H9 (cell line): ENCODE results near the gene NDUFS2. TPM values are rescaled to one million over a fixed set of nuclear protein-coding genes. Genes with fewer than 3 reads are reported as not detected.

ENCODE experiments used
- DNase-seq: peaks from one replicate; pipeline ENCODE4 v3.0.0-alpha.2; 2017
- H2AFZ ChIP-seq: one replicate; pipeline ENCODE4 v1.6.1; 2013; ENCODE audit warnings: mild to moderate bottlenecking, low read length, control low read depth, moderate library complexity
- H2AK5ac ChIP-seq: 2 replicates; pipeline ENCODE4 v1.6.1; 2013; ENCODE audit warnings: low read length, control low read depth, mixed read lengths; ENCODE audit not compliant: insufficient read length
- H2BK120ac ChIP-seq: one replicate; pipeline ENCODE4 v1.6.1; 2013; ENCODE audit warnings: low read depth, mild to moderate bottlenecking, low read length, control low read depth, inconsistent platforms; ENCODE audit not compliant: poor library complexity, severe bottlenecking
- H2BK12ac ChIP-seq: 2 replicates; pipeline ENCODE4 v1.6.1; 2013; ENCODE audit warnings: low read length, control low read depth, mixed read lengths, low read depth; ENCODE audit not compliant: insufficient read length
- H2BK15ac ChIP-seq: 2 replicates; pipeline ENCODE4 v1.6.1; 2013; ENCODE audit warnings: low read depth, low read length, control low read depth
- H2BK20ac ChIP-seq: one replicate; pipeline ENCODE4 v1.6.1; 2013; ENCODE audit warnings: low read depth, mild to moderate bottlenecking, low read length, control low read depth, inconsistent platforms; ENCODE audit not compliant: poor library complexity, severe bottlenecking
- H2BK5ac ChIP-seq: 2 replicates; pipeline ENCODE4 v1.6.1; 2013; ENCODE audit warnings: low read length, control low read depth, mixed read lengths; ENCODE audit not compliant: insufficient read length
- H3K14ac ChIP-seq: 2 replicates; pipeline ENCODE4 v1.6.1; 2013; ENCODE audit warnings: low read length, control low read depth; ENCODE audit not compliant: insufficient read depth
- H3K18ac ChIP-seq: 2 replicates; pipeline ENCODE4 v1.6.1; 2013; ENCODE audit warnings: low read depth, mild to moderate bottlenecking, mixed read lengths, low read length, control low read depth; ENCODE audit not compliant: insufficient read length
- H3K23ac ChIP-seq: 2 replicates; pipeline ENCODE4 v1.6.1; 2013; ENCODE audit warnings: low read length, control low read depth, mixed read lengths, low read depth; ENCODE audit not compliant: insufficient read length
- H3K23me2 ChIP-seq: 2 replicates; pipeline ENCODE4 v1.6.1; 2013; ENCODE audit warnings: low read depth, mild to moderate bottlenecking, mixed read lengths, low read length, control low read depth; ENCODE audit not compliant: insufficient read length, poor library complexity, severe bottlenecking
- H3K27ac ChIP-seq: 2 replicates; pipeline ENCODE4 v1.5.1; 2013; ENCODE audit warnings: low read length, control low read depth, mixed read lengths, low read depth; ENCODE audit not compliant: insufficient read length
- H3K27me3 ChIP-seq: 2 replicates; pipeline ENCODE4 v1.6.1; 2013; ENCODE audit warnings: low read length, control low read depth, inconsistent platforms; ENCODE audit not compliant: insufficient read depth
- H3K4ac ChIP-seq: 2 replicates; pipeline ENCODE4 v1.6.1; 2013; ENCODE audit warnings: low read depth, mild to moderate bottlenecking, control low read depth, inconsistent platforms, low read length, moderate library complexity
- H3K4me1 ChIP-seq: 2 replicates; pipeline ENCODE4 v1.6.1; 2013; ENCODE audit warnings: low read length, control low read depth, inconsistent platforms; ENCODE audit not compliant: insufficient read depth
- H3K4me2 ChIP-seq: 2 replicates; pipeline ENCODE4 v1.6.1; 2013; ENCODE audit warnings: low read length, control low read depth, mixed read lengths; ENCODE audit not compliant: insufficient read length, insufficient read depth
- H3K56ac ChIP-seq: 2 replicates; pipeline ENCODE4 v1.6.1; 2013; ENCODE audit warnings: low read depth, mild to moderate bottlenecking, mixed read lengths, low read length, control low read depth; ENCODE audit not compliant: insufficient read length
- H3K79me1 ChIP-seq: 2 replicates; pipeline ENCODE4 v1.6.1; 2013; ENCODE audit warnings: low read depth, mild to moderate bottlenecking, moderate library complexity, low read length, control low read depth, inconsistent platforms; ENCODE audit not compliant: insufficient read depth, poor library complexity, severe bottlenecking
- H3K79me2 ChIP-seq: 2 replicates; pipeline ENCODE4 v1.6.1; 2013; ENCODE audit warnings: low read length, control low read depth, inconsistent platforms; ENCODE audit not compliant: insufficient read depth
- H3K9ac ChIP-seq: 2 replicates; pipeline ENCODE4 v1.6.1; 2013; ENCODE audit warnings: low read length, control low read depth, mixed read lengths; ENCODE audit not compliant: insufficient read length; ENCODE audit errors: extremely low read depth
- H3K9me3 ChIP-seq: one replicate; pipeline ENCODE4 v1.6.1; 2013; ENCODE audit warnings: low read depth, low read length, inconsistent platforms; ENCODE audit not compliant: control insufficient read depth
- H3T11ph ChIP-seq: one replicate; pipeline ENCODE4 v1.6.1; 2013; ENCODE audit warnings: mild to moderate bottlenecking, low read length, control low read depth, inconsistent platforms
- H4K20me1 ChIP-seq: one replicate; pipeline ENCODE4 v1.6.1; 2013; ENCODE audit not compliant: control insufficient read depth, insufficient read length, insufficient read depth
- H4K5ac ChIP-seq: 2 replicates; pipeline ENCODE4 v1.6.1; 2013; ENCODE audit warnings: low read depth, mild to moderate bottlenecking, mixed read lengths, low read length, control low read depth; ENCODE audit not compliant: insufficient read length
- H4K8ac ChIP-seq: replicated peaks from 2 replicates; pipeline ENCODE4 v1.6.1; 2013; ENCODE audit warnings: low read length, control low read depth, mixed read lengths, low read depth; ENCODE audit not compliant: insufficient read length
- H4K91ac ChIP-seq: 2 replicates; pipeline ENCODE4 v1.6.1; 2013; ENCODE audit warnings: low read depth, mild to moderate bottlenecking, moderate library complexity, mixed read lengths, low read length, control low read depth; ENCODE audit not compliant: insufficient read length
- H3K27ac Mint-ChIP-seq, 3 experiments: 2 replicates in 2 of 3; 3 replicates in 1 of 3; pipeline ENCODE4 v1.8.0; 2020 to 2021; ENCODE audit warnings: mixed read lengths in 3 of 3, mild to moderate bottlenecking in 1 of 3, moderate library complexity in 1 of 3
- H3K27me3 Mint-ChIP-seq: 2 replicates; pipeline ENCODE4 v1.8.0; 2021; ENCODE audit warnings: low read depth, mild to moderate bottlenecking, moderate library complexity, mixed read lengths
- H3K36me3 Mint-ChIP-seq, 3 experiments: 2 replicates in 2 of 3; 3 replicates in 1 of 3; pipeline ENCODE4 v1.8.0; 2020 to 2021; ENCODE audit warnings: low read depth in 3 of 3, mixed read lengths in 3 of 3; ENCODE audit not compliant: insufficient read depth in 1 of 3
- H3K4me1 Mint-ChIP-seq, 2 experiments: 2 replicates each; pipeline ENCODE4 v1.8.0; 2020; ENCODE audit warnings: mixed read lengths in 2 of 2
- H3K4me3 Mint-ChIP-seq, 2 experiments: 2 replicates in 1 of 2; 3 replicates in 1 of 2; pipeline ENCODE4 v1.8.0; 2020 to 2021; ENCODE audit warnings: mild to moderate bottlenecking in 2 of 2, mixed read lengths in 2 of 2, moderate library complexity in 1 of 2
- H3K9me3 Mint-ChIP-seq, 2 experiments: 2 replicates in 1 of 2; 3 replicates in 1 of 2; pipeline ENCODE4 v1.8.0; 2020; ENCODE audit warnings: mild to moderate bottlenecking in 2 of 2, mixed read lengths in 2 of 2, moderate library complexity in 1 of 2
- CTCF ChIP-seq: fragments of 200-600 bp; sonication (generic); conservative IDR thresholded peaks from 3 replicates; pipeline ENCODE4 v1.8.0; 2021; ENCODE audit warnings: antibody characterized with exemption, mild to moderate bottlenecking
- WGBS: extraction: QIAGEN DNeasy Blood & Tissue Kit; methylation state at CpG from one replicate; pipeline ENCODE4 v1.1.7; 2013; ENCODE audit warnings: missing lambda C conversion rate, low lambda C conversion rate, mixed read lengths; ENCODE audit not compliant: insufficient read length; ENCODE audit errors: extremely low coverage; 5-methylcytosine and 5-hydroxymethylcytosine counted together
- total RNA-seq: library from RNA; stranded (reverse); gene quantifications from 2 replicates; pipeline ENCODE4 v1.2.1, GENCODE V29; 2021

NDUFS2 gene
- total RNA-seq, 1 experiment from 2014 or later = 84.5 TPM

DNA sequence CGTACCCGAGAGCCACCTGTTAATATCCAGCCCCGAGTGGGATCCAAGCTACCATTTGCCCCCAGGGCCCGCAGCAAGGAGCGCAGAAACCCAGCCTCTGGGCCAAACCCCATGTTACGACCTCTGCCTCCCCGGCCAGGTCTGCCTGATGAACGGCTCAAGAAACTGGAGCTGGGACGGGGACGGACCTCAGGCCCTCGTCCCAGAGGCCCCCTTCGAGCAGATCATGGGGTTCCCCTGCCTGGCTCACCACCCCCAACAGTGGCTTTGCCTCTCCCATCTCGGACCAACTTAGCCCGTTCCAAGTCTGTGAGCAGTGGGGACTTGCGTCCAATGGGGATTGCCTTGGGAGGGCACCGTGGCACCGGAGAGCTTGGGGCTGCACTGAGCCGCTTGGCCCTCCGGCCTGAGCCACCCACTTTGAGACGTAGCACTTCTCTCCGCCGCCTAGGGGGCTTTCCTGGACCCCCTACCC lies 41.5 kb upstream of the NDUFS2 start:
- Histone ChIP-seq H3K4me1 (no peaks in the 10 kb centered on the region), H3K23me2 (peaks cover 10% of the 10 kb centered on the region), H2BK12ac (no peak overlapping the region), H3K79me1 (no peaks in the 10 kb centered on the region), H3K56ac (no peak overlapping the region), H4K91ac (no peak overlapping the region), H3K27ac (no peak overlapping the region), H3K4ac (no peak overlapping the region), H3K18ac (no peak overlapping the region), H3T11ph (no peak overlapping the region), H4K5ac (no peak overlapping the region), H3K9me3 (no peaks in the 10 kb centered on the region), H2AFZ (no peak overlapping the region), H3K79me2 (no peaks in the 10 kb centered on the region), H2BK15ac (no peak overlapping the region), H3K4me2 (peak overlapping the region; percentile 94), H2BK120ac (no peak overlapping the region), H3K27me3 (no peaks in the 10 kb centered on the region), H4K20me1 (no peaks in the 10 kb centered on the region), H3K14ac (no peak overlapping the region), H3K9ac (no peak overlapping the region), H2BK20ac (no peak overlapping the region), H2AK5ac (no peak overlapping the region), H3K23ac (no peak overlapping the region), H2BK5ac (no peak overlapping the region), H4K8ac (no peak overlapping the region)
- TF ChIP-seq CTCF = no peak
- peaks cover 26% of the 10 kb centered on the region in 2 experiments for H3K4me1 Mint-ChIP-seq
- DNase-seq = no peak
- no CpG with 5 or more reads among the region's 22 CpGs for WGBS
- H3K27me3 Mint-ChIP-seq = no peaks in the 10 kb centered on the region; the same call in 1 of the 2 replicates
- peaks cover 29 to 67% (median 56%) of the 10 kb centered on the region in 3 experiments for H3K36me3 Mint-ChIP-seq
- H3K9me3 Mint-ChIP-seq = no peaks in the 10 kb centered on the region
- H3K4me3 Mint-ChIP-seq = peak overlapping the region; percentile 81 to 89
- H3K27ac Mint-ChIP-seq = no peak overlapping the region
